Measurements from ENCODE around the gene VPS18. TPM values are rescaled to one million over a fixed set of nuclear protein-coding genes. Genes with fewer than 3 reads are reported as not detected.

The VPS18 gene
- total RNA-seq, 1 experiment from 2014 or later = 23.8 TPM

- H3K4me3 ChIP-seq (ENCODE audit: low read depth, low read length, poor library complexity, severe bottlenecking) = no peak overlapping the region
- H3K27me3 ChIP-seq (replicated peaks; ENCODE audit: insufficient read depth, low read depth, low read length, poor library complexity) = no peaks in the 10 kb centered on the region
- no TSS peak for BruUV-seq (replicated peaks)
- ChIA-PET CTCF (interaction anchor here (2.1 kb wide), 1 partner anchor 10 kb away, joined by 10 read pairs; the partner anchor contains the start of gene CHAC1), POLR2A (ENCODE audit: low non-redundant PET) (no interaction called here)
- no peak overlapping the region for H3K27ac ChIP-seq (ENCODE audit: low read depth, low read length, poor library complexity, severe bottlenecking)
- no peak for TF ChIP-seq EZH2 (IDR thresholded peaks at IDR 0.05; ENCODE audit: borderline replicate concordance, low read depth, low read length, poor library complexity, severe bottlenecking)
- TF ChIP-seq CTCF (conservative IDR thresholded peaks at IDR 0.05; ENCODE audit: low read depth, low read length) = no peak
- DNase-seq (ENCODE audit: low spot score) = no peak
- intact Hi-C loops (cut with micrococcal nuclease; ENCODE audit: unreplicated experiment) = no loop called here
- peaks cover 26% of the 10 kb centered on the region for H3K4me1 ChIP-seq (ENCODE audit: insufficient read depth, low read length, poor library complexity, severe bottlenecking)
- no peaks in the 10 kb centered on the region for H3K36me3 ChIP-seq (ENCODE audit: insufficient read depth, low read length, poor library complexity, severe bottlenecking)
- H3K9me3 ChIP-seq (ENCODE audit: low read depth, low read length, poor library complexity, severe bottlenecking) = no peaks in the 10 kb centered on the region
Observed at GRCh38 chr15:40942878-40943277, 48.6 kb downstream of the VPS18 start.

GRCh38 chr15:40943764-40944365 lies 49.6 kb downstream of the VPS18 start:
- H3K27ac ChIP-seq (ENCODE audit: low read depth, low read length, poor library complexity, severe bottlenecking) = no peak overlapping the region
- no peaks in the 10 kb centered on the region for H3K9me3 ChIP-seq (ENCODE audit: low read depth, low read length, poor library complexity, severe bottlenecking)
- no peak for DNase-seq (ENCODE audit: low spot score)
- ChIA-PET POLR2A (ENCODE audit: low non-redundant PET) (no interaction called here), CTCF (no interaction called here)
- no peak overlapping the region for H3K4me3 ChIP-seq (ENCODE audit: low read depth, low read length, poor library complexity, severe bottlenecking)
- intact Hi-C loops (cut with micrococcal nuclease; ENCODE audit: unreplicated experiment) = no loop called here
- no peaks in the 10 kb centered on the region for H3K27me3 ChIP-seq (replicated peaks; ENCODE audit: insufficient read depth, low read depth, low read length, poor library complexity)
- H3K36me3 ChIP-seq (ENCODE audit: insufficient read depth, low read length, poor library complexity, severe bottlenecking) = no peaks in the 10 kb centered on the region
- TF ChIP-seq CTCF (conservative IDR thresholded peaks at IDR 0.05; ENCODE audit: low read depth, low read length) (no peak), EZH2 (IDR thresholded peaks at IDR 0.05; ENCODE audit: borderline replicate concordance, low read depth, low read length, poor library complexity, severe bottlenecking) (no peak)
- no TSS peak for BruUV-seq (replicated peaks)
- peaks cover 26% of the 10 kb centered on the region for H3K4me1 ChIP-seq (ENCODE audit: insufficient read depth, low read length, poor library complexity, severe bottlenecking)

- no peak for DNase-seq (ENCODE audit: low spot score)
- Histone ChIP-seq H3K27me3 (replicated peaks; ENCODE audit: insufficient read depth, low read depth, low read length, poor library complexity) (no peaks in the 10 kb centered on the region), H3K36me3 (ENCODE audit: insufficient read depth, low read length, poor library complexity, severe bottlenecking) (no peaks in the 10 kb centered on the region), H3K27ac (ENCODE audit: low read depth, low read length, poor library complexity, severe bottlenecking) (no peak overlapping the region), H3K4me3 (ENCODE audit: low read depth, low read length, poor library complexity, severe bottlenecking) (no peak overlapping the region), H3K4me1 (ENCODE audit: insufficient read depth, low read length, poor library complexity, severe bottlenecking) (peaks cover 26% of the 10 kb centered on the region), H3K9me3 (ENCODE audit: low read depth, low read length, poor library complexity, severe bottlenecking) (no peaks in the 10 kb centered on the region)
- TF ChIP-seq CTCF (conservative IDR thresholded peaks at IDR 0.05; ENCODE audit: low read depth, low read length) (no peak), EZH2 (IDR thresholded peaks at IDR 0.05; ENCODE audit: borderline replicate concordance, low read depth, low read length, poor library complexity, severe bottlenecking) (no peak)
- no TSS peak for BruUV-seq (replicated peaks)
- ChIA-PET CTCF (interaction anchor here (0.6 kb wide), 1 partner anchor 36 kb away, joined by 6 read pairs; no protein-coding TSS in a partner anchor), POLR2A (ENCODE audit: low non-redundant PET) (no interaction called here)
- intact Hi-C loops (cut with micrococcal nuclease; ENCODE audit: unreplicated experiment) = no loop called here
Observed at GRCh38 chr15:40944510-40945296, 50.5 kb downstream of the VPS18 start.

All from A673 (cell line).